Chondrocyte (in vitro differentiated cells): Measurements from ENCODE around the gene RAB44. TPM values are rescaled to one million over a fixed set of nuclear protein-coding genes. Genes with fewer than 3 reads are reported as not detected.

Source experiments
- DNase-seq: peaks from one replicate; pipeline ENCODE4 v3.0.0; 2021; ENCODE audit warnings: mixed read lengths, low spot score
- H3K27ac Mint-ChIP-seq: one replicate; pipeline ENCODE4 v1.8.0; 2021; ENCODE audit warnings: mild to moderate bottlenecking, moderate library complexity, mixed read lengths; ENCODE audit not compliant: unreplicated experiment
- H3K27me3 Mint-ChIP-seq: 2 replicates; pipeline ENCODE4 v1.8.0; 2021; ENCODE audit warnings: low read depth, mixed read lengths
- H3K36me3 Mint-ChIP-seq: 2 replicates; pipeline ENCODE4 v1.8.0; 2021; ENCODE audit warnings: low read depth, mixed read lengths
- H3K4me1 Mint-ChIP-seq: 2 replicates; pipeline ENCODE4 v1.8.0; 2021; ENCODE audit warnings: low read depth, mild to moderate bottlenecking, mixed read lengths
- H3K4me3 Mint-ChIP-seq: one replicate; pipeline ENCODE4 v1.8.0; 2021; ENCODE audit warnings: mild to moderate bottlenecking, moderate library complexity, mixed read lengths; ENCODE audit not compliant: unreplicated experiment
- H3K9me3 Mint-ChIP-seq: 2 replicates; pipeline ENCODE4 v1.8.0; 2021; ENCODE audit warnings: low read depth, mixed read lengths
- total RNA-seq: library from RNA; stranded (reverse); gene quantifications from 3 replicates; pipeline ENCODE4 v1.2.1, GENCODE V29; 2021
- TF ChIP-seq, protein P1 (sequence below): fragments of 200-600 bp; sonication (generic); IDR thresholded peaks from 2 replicates; pipeline ENCODE4 v1.5.0; 2021; ENCODE audit warnings: antibody characterized with exemption, mild to moderate bottlenecking, moderate library complexity

Gene RAB44
- total RNA-seq, 1 donor from 2014 or later = not detected

DNA sequence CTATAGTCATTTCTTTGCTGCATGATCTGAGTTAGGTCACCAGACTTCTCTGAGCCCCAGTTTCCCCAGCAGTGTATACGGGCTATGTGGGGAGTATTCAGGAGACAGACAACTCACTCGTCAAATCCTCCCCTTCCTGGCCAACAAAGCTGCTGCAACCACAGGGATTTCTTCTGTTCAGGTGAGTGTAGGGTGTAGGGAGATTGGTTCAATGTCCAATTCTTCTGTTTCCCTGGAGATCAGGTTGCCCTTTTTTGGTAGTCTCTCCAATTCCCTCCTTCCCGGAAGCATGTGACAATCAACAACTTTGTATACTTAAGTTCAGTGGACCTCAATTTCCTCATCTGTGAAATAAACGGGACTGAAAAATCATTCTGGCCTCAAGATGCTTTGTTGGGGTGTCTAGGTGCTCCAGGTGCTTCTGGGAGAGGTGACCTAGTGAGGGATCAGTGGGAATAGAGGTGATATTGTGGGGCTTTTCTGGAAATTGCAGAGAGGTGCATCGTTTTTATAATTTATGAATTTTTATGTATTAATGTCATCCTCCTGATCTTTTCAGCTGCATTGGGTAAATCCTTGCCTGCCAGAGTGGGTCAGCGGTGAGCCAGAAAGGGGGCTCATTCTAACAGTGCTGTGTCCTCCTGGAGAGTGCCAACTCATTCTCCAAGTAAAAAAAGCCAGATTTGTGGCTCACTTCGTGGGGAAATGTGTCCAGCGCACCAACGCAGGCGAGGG lies 19.7 kb upstream of the RAB44 start:
- Mint-ChIP-seq H3K9me3 (no peaks in the 10 kb centered on the region), H3K27me3 (no peaks in the 10 kb centered on the region), H3K36me3 (peaks cover 8% of the 10 kb centered on the region), H3K4me3 (peak overlapping the region; percentile 66), H3K27ac (peak overlapping the region; percentile 99), H3K4me1 (peaks cover 53% of the 10 kb centered on the region)
- TF ChIP-seq, protein P1, sequence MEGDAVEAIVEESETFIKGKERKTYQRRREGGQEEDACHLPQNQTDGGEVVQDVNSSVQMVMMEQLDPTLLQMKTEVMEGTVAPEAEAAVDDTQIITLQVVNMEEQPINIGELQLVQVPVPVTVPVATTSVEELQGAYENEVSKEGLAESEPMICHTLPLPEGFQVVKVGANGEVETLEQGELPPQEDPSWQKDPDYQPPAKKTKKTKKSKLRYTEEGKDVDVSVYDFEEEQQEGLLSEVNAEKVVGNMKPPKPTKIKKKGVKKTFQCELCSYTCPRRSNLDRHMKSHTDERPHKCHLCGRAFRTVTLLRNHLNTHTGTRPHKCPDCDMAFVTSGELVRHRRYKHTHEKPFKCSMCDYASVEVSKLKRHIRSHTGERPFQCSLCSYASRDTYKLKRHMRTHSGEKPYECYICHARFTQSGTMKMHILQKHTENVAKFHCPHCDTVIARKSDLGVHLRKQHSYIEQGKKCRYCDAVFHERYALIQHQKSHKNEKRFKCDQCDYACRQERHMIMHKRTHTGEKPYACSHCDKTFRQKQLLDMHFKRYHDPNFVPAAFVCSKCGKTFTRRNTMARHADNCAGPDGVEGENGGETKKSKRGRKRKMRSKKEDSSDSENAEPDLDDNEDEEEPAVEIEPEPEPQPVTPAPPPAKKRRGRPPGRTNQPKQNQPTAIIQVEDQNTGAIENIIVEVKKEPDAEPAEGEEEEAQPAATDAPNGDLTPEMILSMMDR = no peak
- no peak for DNase-seq

- Mint-ChIP-seq H3K27ac (peak within 1 kb of the TSS; percentile 99), H3K4me3 (peak within 1 kb of the TSS; percentile 96), H3K27me3 (no peaks in the 10 kb centered on the region), H3K36me3 (peaks cover 13% of the 10 kb centered on the region), H3K4me1 (peaks cover 58% of the 10 kb centered on the region), H3K9me3 (no peaks in the 10 kb centered on the region)
- DNase-seq = peak; percentile 97
- TF ChIP-seq, protein P1 = peak; percentile 7
These were observed 19.1 kb upstream of the RAB44 start, which contains the start of gene CDKN1A for GRCh38 chr6:36678488-36679042. TSS of gene CDKN1A (plus strand) at chr6:36678714. CDS start at chr6:36684102, 5,388 bp downstream.

GRCh38 chr6:36679043-36679833 lies 18.4 kb upstream of the RAB44 start:
- Mint-ChIP-seq H3K4me3 (peak overlapping the region; percentile 96), H3K36me3 (peaks cover 17% of the 10 kb centered on the region), H3K27ac (peak overlapping the region; percentile 95), H3K9me3 (no peaks in the 10 kb centered on the region), H3K27me3 (no peaks in the 10 kb centered on the region), H3K4me1 (peaks cover 57% of the 10 kb centered on the region)
- no peak for DNase-seq
- TF ChIP-seq, protein P1 = no peak

- H3K27me3 Mint-ChIP-seq = no peaks in the 10 kb centered on the region
These were observed 15.1 kb upstream of the RAB44 start for GRCh38 chr6:36682328-36683144.

More at GRCh38 chr6:36682328-36683144, 15.1 kb upstream of the RAB44 start:
- peak overlapping the region; percentile 96 for H3K4me3 Mint-ChIP-seq
- H3K27ac Mint-ChIP-seq = peak overlapping the region; percentile 87
- H3K4me1 Mint-ChIP-seq = peaks cover 40% of the 10 kb centered on the region
- H3K9me3 Mint-ChIP-seq = no peaks in the 10 kb centered on the region
- peaks cover 38% of the 10 kb centered on the region for H3K36me3 Mint-ChIP-seq
- TF ChIP-seq, protein P1 = no peak
- DNase-seq = no peak
